Renal cortex interstitium (tissue), 3 donors: ENCODE measurements around the gene LUC7L. TPM values are rescaled to one million over a fixed set of nuclear protein-coding genes. Genes with fewer than 3 reads are reported as not detected.

Experiments
- polyA plus RNA-seq, 3 donors: library from polyadenylated mRNA; unstranded; fragments of 120-200 nt; gene quantifications; one replicate each; pipeline ENCODE4 v1.2.1, GENCODE V29; 2013; ENCODE audit not compliant: insufficient read length in 3 of 3

Gene LUC7L
- polyA plus RNA-seq, 3 donors = 120 to 175 (median 128) TPM

Other genes starting within 250 kb of the LUC7L start
- gene POLR3K, start 175.8 kb downstream of the LUC7L start, polyA plus RNA-seq = 10 to 100 TPM; 11.4 to 14.6 (median 12.5) TPM
- 10 to 100 TPM; 36.0 to 47.0 (median 36.2) TPM for gene SNRNP25, start 175.6 kb downstream of the LUC7L start, polyA plus RNA-seq
- 10 to 100 TPM; 22.0 to 30.6 (median 25.7) TPM for gene RHBDF1, start 156.8 kb downstream of the LUC7L start, polyA plus RNA-seq
- 10 to 100 TPM; 15.3 to 27.1 (median 26.7) TPM for gene MPG, start 151.2 kb downstream of the LUC7L start, polyA plus RNA-seq
- 10 to 100 TPM; 28.6 to 31.4 (median 31.2) TPM for gene NPRL3, start 90.8 kb downstream of the LUC7L start, polyA plus RNA-seq
- gene HBZ, start 76.8 kb downstream of the LUC7L start, polyA plus RNA-seq = 1 to 10 TPM in 2 of 3 donors, not detected in 1; 1.4 to 1.6 TPM
- 1 to 10 TPM; 5.0 to 5.2 (median 5.0) TPM for gene HBM, start 63.5 kb downstream of the LUC7L start, polyA plus RNA-seq
- 1,000 to 10,000 TPM in 2 of 3 donors, 100 to 1,000 TPM in 1; 873 to 1,661 (median 1,303) TPM for gene HBA2, start 56.6 kb downstream of the LUC7L start, polyA plus RNA-seq
- gene HBA1, start 52.8 kb downstream of the LUC7L start, polyA plus RNA-seq = 1,000 to 10,000 TPM in 1 of 3 donors, 100 to 1,000 TPM in 2; 591 to 1,202 (median 749) TPM
- under 1 TPM; 0.67 to 0.98 (median 0.78) TPM for gene HBQ1, start 49.0 kb downstream of the LUC7L start, polyA plus RNA-seq
- 10 to 100 TPM; 72.6 to 86.1 (median 82.5) TPM for gene FAM234A, start 5.4 kb upstream of the LUC7L start, polyA plus RNA-seq
- 1 to 10 TPM in 2 of 3 donors, under 1 TPM in 1; 0.89 to 2.2 (median 2.0) TPM for gene RGS11, start 46.5 kb upstream of the LUC7L start, polyA plus RNA-seq
- 1 to 10 TPM; 1.3 to 6.1 (median 2.6) TPM for gene ARHGDIG, start 51.1 kb upstream of the LUC7L start, polyA plus RNA-seq
- gene PDIA2, start 53.7 kb upstream of the LUC7L start, polyA plus RNA-seq = 1 to 10 TPM in 2 of 3 donors, under 1 TPM in 1; 0.73 to 2.5 (median 1.6) TPM
- gene AXIN1, start 123.3 kb upstream of the LUC7L start, polyA plus RNA-seq = 10 to 100 TPM; 14.1 to 23.7 (median 22.2) TPM
- gene MRPL28, start 141.1 kb upstream of the LUC7L start, polyA plus RNA-seq = 10 to 100 TPM; 55.3 to 90.5 (median 65.3) TPM
- gene PGAP6, start 152.5 kb upstream of the LUC7L start, polyA plus RNA-seq = 10 to 100 TPM; 56.7 to 71.2 (median 60.6) TPM
- 100 to 1,000 TPM; 108 to 146 (median 134) TPM for gene NME4, start 167.8 kb upstream of the LUC7L start, polyA plus RNA-seq
- 10 to 100 TPM; 20.7 to 47.6 (median 21.2) TPM for gene DECR2, start 172.4 kb upstream of the LUC7L start, polyA plus RNA-seq
- 100 to 1,000 TPM in 2 of 3 donors, 10 to 100 TPM in 1; 96.3 to 159 (median 104) TPM for gene RAB11FIP3, start 196.2 kb upstream of the LUC7L start, polyA plus RNA-seq